Measurements from ENCODE around the gene DTWD1.
"Not testable (repeated sequence)": the region's sequence is repeated elsewhere in the genome, so short reads cannot be mapped to it uniquely, and the experiment has no call there.

The DTWD1 gene

DNA sequence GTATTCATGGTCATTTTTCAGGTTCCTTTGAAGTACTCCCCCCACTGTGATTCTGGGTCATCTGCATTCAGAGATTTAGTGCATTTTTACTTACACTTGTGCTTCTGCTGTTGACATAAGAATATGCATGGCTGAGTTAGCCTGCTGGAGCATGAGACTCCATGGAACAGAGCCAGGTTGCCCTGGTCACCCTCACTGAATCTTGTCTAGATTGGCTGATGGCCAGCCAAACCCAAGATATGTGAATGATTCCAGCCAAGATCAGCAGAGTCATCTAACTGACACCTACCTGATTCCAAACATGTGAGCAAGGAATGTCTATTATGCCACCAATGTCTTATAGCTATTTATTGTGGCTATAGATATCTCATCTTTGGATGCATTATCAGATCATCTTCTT is 25.1 kb downstream of the DTWD1 start:
- no peak for DNase-seq (ENCODE audit: low read depth)

DNA sequence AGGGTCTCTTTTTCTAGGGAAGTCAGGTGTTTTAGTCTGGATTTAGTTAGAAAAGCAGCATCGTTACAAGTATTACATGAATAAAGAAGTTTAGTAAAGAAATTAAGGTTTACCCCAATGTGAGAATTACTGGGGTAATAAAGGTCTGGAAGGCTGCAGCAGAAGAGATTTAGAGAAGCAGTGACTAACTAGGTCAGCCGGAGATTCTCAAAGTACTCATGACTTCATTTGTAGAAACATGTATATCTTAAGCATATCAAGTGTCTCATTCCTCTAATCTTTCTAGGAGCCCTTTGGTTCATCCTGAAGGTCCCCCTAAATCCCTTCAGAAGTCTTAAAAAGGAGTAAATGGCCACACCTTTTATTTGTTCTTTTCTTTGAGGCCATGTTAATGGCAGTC is 26.0 kb downstream of the DTWD1 start:
- no peak for DNase-seq (ENCODE audit: low read depth)

DNA sequence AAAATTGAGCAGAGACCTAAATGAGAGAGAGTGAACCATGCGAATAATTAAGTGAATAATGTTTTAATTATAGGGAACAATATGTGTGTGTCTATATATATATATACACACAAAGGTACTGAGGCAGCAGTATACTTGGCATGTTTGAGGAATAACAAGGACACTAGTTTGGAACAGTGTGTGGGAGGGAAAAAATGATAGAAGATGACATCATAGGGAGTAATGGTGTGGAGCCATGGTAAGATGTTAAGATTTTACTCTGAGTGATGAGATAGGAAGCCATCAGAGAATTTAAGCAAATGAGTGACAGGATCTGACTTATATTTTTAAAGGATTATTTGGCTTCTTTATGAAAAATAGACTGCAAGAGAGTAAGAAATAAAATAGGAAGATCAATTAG is 29.1 kb downstream of the DTWD1 start:
- no peak for DNase-seq (ENCODE audit: low read depth)

DNA sequence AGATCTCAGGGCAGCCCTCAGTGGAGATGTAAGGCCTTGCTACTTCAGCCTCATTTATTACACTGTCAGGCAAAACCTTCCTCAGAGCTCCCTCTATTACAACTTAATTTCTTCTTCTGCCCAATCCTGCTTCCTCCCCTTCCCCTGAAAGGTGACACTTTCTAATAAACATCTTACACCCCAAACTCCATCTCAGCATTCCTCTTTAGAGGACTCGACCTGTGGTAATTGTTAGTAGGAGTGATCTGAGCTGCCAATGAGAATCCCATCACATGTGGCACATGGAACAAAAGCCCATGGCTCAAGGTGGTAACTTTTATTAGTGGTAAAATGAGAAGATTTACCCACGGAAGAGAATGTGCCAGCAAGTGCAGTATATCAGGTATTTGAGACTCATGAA is 29.8 kb downstream of the DTWD1 start:
- no peak for DNase-seq (ENCODE audit: low read depth)

DNA sequence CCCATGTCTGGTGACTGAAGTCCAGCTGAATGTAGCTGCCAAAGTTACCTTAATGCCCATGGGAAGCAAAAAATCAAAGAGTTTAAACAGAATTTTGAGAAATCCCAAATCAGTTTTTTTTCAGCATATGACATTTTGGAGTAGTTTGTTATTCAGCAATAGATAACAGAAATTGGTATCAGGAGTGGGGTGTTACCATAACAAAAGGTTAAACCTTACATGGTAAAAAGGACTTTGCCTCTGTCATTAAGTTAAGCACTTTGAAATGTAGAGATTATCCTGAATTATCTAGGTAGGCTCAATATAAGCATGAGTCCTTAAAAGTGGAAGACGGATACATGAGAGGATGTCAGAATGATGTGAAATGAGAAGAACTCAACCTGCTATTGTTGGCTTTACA is 32.1 kb downstream of the DTWD1 start:
- no peak for DNase-seq (ENCODE audit: low read depth)

DNA sequence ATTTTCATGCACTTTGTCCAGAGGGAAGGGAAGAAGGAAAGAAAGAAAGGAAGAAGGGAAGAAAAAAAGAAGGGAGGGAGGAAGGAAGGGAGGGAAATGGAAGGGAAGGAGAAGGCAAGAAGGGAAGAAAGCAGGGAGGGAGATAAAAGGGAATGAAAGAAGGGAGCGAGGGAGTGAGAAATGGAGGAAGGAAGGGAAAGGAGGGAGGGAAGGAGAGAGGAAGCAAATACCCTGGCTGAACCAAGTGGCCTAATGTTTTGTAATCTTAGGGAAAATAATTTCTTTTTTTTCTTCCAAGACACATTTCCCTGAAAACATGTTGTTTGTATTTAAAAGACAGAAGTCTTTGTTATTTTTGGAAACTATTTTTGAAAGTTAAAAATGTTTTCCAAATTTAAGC is 35.9 kb downstream of the DTWD1 start:
- no peak for DNase-seq (ENCODE audit: low read depth)

DNA sequence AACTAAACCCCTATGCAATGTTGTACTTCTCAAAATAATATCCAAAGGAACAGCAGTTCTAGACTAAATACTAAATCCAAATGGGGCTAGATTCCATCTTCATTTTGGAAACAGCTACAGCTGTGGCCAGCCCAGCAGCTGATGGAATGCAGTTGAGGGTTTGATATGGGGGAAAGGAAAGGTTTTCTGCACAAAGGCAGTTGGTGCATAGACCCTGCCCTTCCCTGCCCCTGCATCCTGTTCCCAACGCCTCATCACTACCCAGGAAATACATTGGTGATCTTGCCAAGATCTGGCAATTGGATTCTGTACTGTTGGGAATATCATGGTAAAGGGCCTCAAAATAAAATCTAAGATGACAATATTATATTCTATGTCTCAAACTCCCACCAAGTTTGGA is 43.9 kb downstream of the DTWD1 start:
- DNase-seq (ENCODE audit: low read depth), result no peak

DNA sequence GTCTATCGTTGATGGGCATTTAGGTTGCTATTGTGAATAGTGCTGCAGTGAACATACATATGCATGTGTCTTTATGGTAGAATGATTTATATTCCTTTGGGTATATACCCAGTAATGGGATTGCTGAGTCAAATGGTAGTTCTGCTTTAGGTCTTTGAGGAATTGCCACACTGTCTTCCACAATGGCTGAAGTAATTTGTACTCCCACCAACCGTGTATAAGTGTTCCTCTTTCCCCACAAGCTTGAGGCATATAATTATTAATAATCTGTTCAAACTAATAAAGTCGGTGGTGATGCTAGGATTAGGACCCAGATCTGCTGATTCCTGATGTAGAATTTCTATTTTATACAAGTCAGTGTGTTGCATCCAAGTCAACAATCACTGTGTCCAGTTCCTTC is 45.6 kb downstream of the DTWD1 start:
- DNase-seq (ENCODE audit: low read depth), result not testable (repeated sequence)

DNA sequence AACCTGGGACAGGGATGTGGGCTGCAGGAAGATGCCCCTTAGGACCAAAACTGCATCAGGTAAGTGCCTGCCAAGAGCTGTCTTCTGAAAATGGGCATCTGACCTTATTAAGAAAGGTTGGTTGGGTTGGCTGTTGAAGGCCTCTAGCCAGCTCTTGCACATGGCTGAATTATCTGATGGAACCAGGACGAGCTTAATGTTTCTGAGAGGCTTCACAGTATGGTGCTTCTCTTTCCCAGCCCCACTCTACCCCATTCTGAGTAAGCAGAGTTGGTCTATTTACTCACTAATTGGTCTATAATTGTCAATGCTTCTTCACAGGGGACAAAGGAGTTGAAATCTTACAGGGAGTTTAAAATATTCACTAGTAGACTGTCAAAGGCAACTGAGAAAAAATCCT is 48.4 kb downstream of the DTWD1 start:
- DNase-seq (ENCODE audit: low read depth), result no peak

DNA sequence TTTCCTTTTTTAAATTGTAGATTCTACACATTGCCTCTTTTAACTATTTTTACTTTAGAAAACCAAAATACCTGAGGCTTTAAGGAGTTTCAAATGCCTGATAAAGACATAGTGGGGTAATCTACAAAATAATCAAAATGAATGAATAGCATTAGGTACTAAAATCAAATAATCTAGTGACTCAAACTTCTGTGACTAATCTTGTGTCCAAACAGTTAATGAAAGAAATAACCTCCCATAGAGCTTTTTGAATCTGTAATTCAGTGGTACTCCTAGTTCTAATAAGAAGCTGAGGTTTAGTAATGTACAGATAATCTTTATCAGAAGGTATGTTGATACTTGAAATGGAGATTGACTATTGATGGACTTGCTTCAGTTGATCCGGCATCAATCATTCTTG is 53.0 kb downstream of the DTWD1 start:
- DNase-seq (ENCODE audit: low read depth), result no peak

DNA sequence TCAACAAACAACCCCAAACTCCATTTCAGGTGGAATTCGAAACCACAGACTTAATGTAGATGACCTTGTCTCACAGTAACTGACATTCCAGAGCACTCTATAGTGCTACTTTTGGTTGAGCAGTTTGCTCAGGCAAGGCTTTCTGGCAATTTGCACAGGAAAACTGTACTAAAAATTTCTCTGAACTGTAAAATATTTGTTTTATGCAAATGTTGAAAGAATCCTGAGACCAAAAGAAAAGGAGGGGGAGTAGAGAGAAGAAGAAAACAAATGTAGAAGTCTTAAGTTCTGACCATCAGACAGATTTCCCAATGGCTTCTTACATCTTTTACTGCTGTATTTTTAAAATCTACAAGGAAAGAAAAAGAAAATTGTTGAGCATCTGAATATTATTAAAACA is 53.5 kb downstream of the DTWD1 start:
- DNase-seq (ENCODE audit: low read depth), result no peak

DNA sequence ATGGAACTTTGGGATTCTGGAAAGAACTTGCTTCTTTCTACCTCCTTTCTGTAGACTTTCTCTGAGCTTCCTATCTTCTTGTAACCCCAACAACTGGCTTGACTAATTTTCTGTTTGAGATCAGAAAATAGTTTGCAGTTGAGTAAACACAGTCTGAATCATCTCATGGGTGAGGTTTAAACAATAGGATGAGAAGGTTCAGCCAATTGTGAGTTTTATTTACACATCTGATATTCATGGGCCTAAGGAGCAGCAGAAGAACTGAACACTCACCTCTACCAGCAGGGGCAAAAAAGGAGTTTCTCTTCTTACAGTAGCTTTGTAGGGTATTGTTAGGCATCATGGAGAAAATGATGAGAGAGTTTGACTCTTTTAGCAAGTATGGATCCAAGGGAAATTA is 54.2 kb downstream of the DTWD1 start:
- DNase-seq (ENCODE audit: low read depth), result no peak

DNA sequence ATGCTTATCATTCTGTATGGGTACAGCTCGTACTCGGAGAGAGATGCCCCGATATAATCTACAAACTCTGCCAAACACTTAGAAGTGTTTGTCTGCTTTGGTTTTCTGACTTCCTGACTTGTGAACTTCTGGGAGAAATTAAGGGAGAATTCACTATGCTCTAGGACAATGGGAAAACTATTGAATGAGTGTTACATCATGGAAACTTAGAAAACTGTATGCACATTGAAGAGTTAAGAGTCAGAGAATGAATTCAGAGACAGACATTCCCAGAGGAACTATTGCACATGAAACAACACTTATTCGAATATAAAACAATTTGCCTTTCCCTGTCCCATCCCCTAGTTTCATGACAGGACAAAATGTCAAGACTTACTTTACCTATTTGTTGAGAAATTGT is 57.8 kb downstream of the DTWD1 start:
- DNase-seq (ENCODE audit: low read depth), result no peak

DNA sequence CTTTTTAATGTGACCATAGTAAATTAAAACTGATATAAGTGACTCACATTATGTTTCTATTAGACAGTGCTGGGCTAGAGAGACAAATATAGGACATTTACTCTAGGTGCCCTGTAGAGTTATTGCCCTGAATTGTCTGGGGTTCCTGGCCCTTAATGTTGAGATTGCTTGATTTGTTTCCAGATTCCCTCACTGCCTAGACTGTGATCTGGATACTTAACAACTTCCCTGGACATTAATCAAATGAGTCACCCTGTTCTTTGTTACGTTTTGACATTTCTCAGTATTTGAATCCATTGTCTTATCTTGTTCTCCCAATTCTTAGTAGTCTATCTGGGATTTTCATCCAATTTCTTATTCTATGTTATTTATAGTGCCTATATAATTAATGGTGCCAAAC is 65.8 kb downstream of the DTWD1 start:
- no peak for DNase-seq (ENCODE audit: low read depth)

DNA sequence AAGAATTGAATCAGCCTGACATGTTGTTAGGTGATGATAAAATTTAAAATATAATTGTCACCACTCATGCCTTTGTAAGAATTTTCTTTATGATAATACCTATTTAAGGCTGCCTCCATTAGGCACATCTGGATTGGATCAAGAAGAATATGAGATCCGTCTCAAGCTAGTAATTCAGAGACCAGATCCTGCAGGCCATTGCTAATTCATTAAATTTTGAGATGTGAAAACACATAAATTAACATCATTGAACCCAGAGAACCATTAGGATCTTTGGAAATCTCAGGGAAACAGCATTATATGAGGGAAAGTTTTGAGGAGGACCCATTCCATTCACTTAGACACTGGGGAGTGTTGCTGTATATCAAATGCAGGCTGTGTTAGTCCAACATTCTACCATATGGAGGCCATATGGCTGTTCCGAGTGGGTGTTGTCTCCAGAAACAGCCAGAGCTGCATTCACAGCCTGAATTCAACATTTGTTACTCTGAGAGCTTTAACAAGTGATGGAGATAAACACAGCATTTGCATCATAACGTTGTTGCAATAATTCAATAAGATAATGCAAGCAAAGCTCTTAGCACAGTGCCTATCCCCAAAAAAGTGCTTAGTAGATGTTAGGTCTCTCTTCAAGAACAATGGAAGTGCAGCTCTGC is 67.4 kb downstream of the DTWD1 start:
- no peak for DNase-seq (ENCODE audit: low read depth)

DNA sequence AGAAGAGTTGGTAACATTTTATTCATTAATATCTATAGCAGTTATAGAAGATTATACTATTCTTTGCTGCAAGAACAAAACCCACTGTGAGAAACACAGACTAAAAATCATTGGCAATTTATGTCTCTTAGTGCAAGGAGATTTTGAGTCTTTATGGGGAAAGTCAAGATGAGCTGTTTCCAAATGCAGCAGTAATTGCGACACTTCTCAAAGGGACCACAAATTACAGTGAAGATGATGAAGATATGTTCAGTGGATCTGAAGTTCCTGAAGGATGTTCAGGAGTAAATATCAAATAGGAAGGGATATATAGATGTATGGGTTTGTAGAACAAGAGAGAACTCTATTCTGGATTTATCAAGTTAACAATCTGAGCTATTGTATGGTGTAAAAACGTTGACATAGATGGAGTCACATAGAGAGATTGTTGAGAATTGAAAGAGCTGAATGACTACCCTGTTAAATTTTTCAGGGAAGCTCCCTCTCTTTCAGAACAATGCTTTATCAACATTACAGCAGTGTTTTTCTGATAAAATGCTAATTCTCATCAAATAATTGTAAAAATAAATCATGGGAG is 71.8 kb downstream of the DTWD1 start:
- no peak for DNase-seq (ENCODE audit: low read depth)

DNA sequence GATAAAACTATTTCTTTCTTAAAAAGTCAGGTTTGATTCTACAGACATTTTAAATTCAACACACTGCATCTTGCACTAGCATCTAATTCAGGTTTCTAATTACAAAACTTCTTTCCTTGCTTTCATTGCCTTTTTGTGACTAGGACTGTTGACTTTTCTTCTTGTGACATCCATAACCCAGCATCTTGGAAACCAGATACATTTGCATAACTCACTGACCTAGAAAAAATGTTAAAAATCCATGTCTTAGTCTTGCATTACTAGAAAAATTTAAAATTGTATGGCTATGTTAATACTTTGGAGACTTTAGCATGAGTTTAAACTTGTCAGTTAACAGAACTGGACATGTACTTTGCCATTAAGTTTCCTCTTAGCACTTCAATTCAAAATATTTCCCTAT is 72.7 kb downstream of the DTWD1 start:
- no peak for DNase-seq (ENCODE audit: low read depth)

DNA sequence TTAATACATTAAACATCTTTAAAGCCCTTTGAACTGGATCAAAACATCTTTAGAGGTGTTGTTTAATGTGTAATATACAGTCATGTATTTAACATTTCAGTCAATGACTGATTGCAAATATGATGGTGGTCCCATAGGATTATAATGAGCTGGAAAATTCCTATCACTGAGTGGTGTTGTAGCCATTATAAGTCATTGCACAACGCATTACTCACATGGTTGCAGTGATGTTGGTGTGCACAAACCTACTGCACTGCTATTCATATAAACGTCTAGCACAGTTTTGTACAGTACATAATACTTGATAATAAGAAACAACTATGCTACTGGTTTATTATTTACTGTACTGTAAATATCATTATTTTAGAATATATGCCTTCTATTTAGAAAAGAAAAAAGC is 75.6 kb downstream of the DTWD1 start:
- DNase-seq (ENCODE audit: low read depth), result no peak

DNA sequence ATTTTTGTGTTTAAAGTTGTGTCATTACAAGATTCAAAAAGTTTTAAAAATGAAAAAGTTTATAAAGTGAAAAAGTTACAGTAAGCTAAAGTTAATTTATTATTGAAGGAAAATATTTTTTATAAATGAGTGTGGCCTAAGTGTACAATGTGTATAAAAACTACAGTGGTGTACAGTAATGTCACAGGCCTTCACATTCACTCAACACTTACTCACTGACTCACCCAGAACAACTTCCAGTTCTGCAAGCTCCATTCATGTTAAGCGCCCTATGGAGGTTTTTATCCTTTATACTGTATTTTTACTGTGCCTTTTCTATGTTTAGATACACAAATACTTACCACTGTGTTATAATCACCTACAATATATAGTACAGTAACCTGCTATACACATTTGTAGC is 76.3 kb downstream of the DTWD1 start:
- no peak for DNase-seq (ENCODE audit: low read depth)

DNA sequence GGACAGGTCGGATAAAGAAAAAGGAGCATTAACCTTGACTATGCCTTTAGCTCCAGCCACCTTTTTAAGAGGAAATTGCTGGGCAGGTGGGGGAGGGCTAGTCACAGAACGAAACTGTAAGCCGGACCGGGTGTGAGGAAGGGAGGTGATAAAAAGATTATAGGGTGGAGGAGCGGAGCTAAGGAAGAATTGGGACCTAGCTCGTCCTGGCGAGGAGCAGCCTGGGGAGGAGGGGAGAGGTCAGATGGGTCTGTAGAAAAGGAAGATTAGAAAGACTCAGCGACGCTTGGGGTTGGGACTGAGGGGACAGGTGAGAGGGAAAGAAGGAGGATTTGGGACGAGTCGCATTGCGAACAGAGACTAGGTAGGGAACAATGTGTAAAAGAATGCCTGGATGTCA is 82.1 kb downstream of the DTWD1 start:
- DNase-seq (ENCODE audit: low read depth), result not testable (repeated sequence)
